HG02798 (cell line): ENCODE results near the gene SLC29A3.

Experiments
- ATAC-seq: cut with Tn5 transposase; IDR thresholded peaks from one replicate; pipeline ENCODE4 v1.9.1; 2021; ENCODE audit warnings: mild to moderate bottlenecking; ENCODE audit not compliant: unreplicated experiment, poor library complexity

The SLC29A3 gene

DNA sequence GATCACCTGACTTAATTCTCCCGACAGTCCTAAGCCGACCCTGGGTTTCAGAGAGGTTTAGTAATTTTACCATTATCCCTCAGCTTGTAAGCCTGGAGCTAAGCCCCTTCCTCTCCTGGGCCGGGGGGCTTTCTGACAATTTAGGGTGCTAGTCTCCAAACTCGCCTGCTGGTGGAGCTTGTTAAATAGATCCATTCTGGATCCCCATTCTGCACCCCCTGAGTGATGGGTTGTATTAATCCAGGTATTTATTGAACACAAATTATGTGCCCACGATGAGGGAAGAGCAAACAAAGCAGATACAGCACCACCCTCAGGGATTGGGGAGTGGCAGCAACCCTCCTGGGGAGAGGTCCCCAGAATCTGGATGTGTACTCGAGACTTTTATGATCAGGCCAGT, 1.3 kb upstream of the SLC29A3 start:
- ATAC-seq: no peak

GRCh38 chr10:71319800-71320392, 837 bp downstream of the SLC29A3 start:
- no peak for ATAC-seq

DNA sequence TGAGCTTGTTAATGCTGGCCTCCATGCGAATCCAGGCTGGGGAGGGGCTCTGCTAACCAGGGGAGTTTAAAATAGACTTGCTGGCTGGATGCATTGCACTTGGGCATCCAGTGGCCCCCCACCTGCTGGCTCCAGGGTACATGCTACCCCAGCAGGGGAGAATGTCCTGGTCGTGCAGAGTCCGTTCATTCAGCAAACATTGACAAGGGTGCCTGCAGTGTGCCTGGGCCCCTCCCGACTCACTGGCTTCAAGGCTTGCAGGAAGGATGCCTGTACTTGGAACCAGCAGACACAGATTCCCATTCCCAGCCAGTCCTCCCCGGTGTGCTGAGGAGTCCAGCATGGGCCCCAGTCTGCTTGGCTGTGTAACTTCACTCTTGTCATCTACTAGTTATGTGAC, 1.5 kb downstream of the SLC29A3 start:
- ATAC-seq: no peak

DNA sequence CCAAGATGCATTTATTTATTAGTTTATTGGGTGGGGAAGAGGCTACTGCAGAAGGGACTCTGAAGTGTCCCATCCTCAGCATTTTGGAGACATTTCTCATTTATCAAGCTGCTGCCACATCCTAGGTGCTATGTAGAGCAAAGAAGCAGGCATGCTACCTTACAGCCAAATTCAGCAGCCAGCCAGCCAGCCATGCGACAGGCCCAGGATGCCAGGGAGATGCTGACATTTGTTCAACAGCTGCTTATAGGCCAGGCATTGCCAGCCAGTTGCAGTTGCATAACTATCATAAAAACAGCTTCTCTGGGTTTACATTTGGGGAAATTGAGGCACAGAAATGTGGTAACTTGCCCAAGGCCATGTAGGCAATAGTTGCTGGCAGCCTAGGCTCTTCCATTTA, 2.3 kb downstream of the SLC29A3 start:
- ATAC-seq: no peak

DNA sequence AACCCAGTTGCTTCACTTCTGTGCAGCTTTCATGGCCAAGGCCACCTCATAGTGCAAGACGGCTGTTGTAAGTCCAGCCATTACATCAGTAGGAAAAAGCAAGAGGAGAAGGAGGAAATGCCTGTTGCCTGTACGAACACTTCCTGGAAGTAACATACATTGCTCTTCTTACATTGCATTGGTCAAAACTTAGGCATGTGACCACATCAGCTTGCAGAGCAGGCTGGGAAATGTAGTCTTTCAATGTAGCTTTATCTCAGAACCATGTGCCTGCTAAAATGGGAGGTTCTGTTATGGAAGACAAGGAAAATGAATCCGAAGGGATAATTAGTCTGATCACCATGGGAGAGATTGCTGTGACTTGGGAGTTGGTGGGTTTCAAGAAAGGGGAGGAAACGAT, 4.3 kb downstream of the SLC29A3 start:
- no peak for ATAC-seq

DNA sequence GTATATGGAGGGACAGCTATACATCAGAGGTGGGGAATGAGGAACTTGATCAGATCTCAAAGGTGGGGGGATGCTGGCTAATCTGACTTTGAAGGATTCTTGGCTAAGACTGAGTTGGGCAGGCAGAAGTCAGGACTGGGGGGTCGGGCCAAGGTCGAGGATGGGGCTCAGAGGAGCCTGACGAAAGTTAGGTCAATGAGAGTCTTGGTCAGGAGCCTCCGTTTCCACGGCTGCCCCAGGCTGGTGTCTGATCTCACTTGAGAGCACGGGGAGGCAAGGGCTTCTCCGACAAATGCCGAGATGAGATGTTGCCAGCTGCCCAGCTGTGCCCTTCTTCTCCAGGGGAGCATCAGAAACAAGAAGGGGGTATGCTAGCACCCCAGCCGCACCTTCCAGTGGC, 5.7 kb downstream of the SLC29A3 start:
- ATAC-seq: no peak

- no peak for ATAC-seq
Observed at GRCh38 chr10:71325267-71325666, 6.2 kb downstream of the SLC29A3 start.

GRCh38 chr10:71326464-71326881, 7.4 kb downstream of the SLC29A3 start:
- ATAC-seq: no peak

DNA sequence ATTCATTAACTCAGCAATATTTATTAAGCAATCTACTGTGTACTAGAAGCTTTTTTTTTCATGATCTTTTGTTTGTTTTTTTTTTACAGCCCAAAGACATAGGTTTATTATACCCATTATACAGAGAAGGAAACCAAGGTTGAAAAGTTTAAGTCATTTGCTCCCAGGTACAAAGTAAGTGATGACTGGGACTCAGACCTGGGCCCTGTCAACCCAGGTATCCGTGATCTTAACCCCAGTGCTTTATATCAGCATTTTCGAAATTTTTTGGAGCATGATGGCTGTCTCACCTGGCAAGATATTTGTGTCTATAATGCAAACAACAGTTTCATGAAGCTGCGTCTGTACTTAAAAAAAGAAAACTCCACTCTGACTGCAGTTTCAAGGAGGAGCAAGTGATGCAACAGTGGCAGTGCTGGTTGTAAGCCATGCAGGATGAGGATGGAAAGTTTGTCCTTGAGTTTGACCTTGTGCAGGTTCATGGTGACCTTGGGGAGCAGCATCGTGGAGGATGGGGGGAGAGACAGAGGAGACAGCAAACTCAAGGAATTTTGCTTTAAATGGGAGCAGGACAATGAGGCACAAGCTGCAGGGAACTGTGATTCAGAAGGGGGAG, 11.8 kb downstream of the SLC29A3 start:
- ATAC-seq: no peak

DNA sequence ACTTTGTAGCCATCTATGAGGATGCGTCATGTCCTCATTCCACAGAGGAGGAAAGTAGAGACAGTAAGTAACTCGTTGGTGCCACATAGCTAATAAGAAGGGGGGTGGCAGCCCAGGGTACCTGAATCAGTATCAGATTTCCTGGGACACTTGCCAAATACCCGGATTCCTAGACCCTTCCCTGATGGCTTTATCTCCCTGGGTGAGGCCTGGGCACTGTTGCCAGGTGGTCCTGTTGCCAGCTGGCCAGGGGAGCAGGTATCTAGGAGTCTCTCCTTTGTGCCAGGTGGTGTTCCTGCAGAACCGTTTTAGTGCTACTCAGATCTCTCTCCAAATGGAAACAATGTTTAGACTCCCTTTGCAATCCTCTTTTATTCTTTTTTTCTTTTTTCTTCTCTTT, 12.7 kb downstream of the SLC29A3 start:
- ATAC-seq: no peak

DNA sequence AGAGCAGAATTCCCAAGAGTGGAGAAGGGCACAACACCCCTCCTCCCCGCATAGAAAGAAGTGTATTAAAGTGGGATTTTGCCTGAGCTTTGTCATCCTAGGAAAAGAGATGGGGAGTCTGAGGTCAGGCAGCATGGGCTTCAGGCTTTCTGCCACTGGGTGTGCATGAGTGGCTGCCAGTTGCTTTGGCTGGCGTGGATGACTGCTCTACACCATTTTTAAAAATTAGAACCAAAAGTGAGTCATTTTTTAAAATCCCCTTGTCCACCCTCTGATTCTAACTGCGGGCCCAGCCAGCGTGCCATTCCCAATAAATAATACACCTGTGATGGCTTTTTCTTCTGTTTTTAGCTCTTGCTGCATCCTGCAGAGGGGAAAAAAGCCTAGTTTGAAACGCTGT, 13.4 kb downstream of the SLC29A3 start:
- ATAC-seq: no peak

GRCh38 chr10:71333129-71333887, 14.2 kb downstream of the SLC29A3 start:
- peak; percentile 48 for ATAC-seq

- ATAC-seq: no peak
Observed at GRCh38 chr10:71334221-71334791, 15.2 kb downstream of the SLC29A3 start.

GRCh38 chr10:71335173-71335708, 16.2 kb downstream of the SLC29A3 start:
- no peak for ATAC-seq

DNA sequence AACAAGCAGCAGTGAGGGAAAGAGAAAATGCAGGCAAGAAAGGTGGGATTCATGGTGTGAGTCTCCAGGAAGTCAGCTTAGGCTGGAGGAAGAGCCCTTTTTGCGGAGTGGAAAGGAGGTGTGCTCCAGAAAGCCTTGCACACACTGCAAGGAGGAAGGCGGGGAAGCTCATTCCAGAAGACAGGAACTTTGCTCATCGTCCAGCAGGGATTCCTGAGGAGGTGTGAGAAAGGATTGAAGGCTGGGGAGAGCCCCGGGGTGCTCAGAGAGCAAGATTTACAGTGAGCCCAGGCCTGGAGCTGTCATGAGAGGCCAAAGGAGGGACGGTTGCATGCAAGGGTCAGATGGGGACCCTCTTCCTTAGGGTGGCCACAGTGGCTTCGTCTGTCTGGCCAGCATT, 17.6 kb downstream of the SLC29A3 start:
- ATAC-seq: no peak

- no peak for ATAC-seq
Observed at GRCh38 chr10:71337219-71337701, 18.2 kb downstream of the SLC29A3 start.

DNA sequence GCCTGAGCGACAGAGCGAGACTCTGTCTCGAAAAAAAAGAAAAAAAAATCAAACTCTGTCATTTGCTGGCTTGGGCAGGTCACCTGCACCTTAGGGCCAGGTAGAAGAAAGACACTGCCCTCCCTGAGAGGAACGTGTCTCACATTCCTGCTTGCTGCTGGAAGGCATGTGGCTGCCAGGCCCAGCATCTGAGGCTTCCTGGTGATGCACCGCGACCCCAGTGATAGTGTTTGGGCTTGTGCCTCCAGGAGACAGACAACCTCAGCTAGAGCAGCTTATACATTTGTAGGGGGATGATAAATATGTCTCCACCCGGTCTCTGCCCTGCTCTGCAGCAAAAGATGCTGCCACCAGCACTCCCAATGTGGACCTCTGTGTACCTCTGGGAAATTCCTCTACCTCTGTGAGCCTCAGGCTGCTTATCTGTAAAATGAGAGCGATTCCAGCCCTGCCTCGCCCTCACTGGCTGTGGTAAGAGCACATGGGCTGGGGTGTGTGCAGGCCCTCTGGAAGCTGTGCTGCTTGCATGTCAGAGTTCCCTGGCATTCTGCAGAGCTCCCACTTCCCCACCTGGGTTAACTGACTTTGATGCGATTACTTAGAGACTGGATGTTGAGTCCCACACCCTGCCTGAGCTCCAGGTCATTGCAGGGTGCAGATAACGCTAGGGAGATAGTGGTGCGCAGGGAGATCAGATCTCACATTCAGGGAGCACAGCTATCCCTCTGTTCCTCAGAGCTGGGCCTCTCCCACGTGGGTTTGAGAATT, 19.9 kb downstream of the SLC29A3 start:
- ATAC-seq: no peak

GRCh38 chr10:71339796-71340589, 20.9 kb downstream of the SLC29A3 start:
- no peak for ATAC-seq

- no peak for ATAC-seq
Observed at GRCh38 chr10:71342573-71343391, 23.7 kb downstream of the SLC29A3 start.
